Thymus (tissue), 11 donors: Measurements from ENCODE around the gene HPS3. TPM values are rescaled to one million over a fixed set of nuclear protein-coding genes. Genes with fewer than 3 reads are reported as not detected.
"Not testable (repeated sequence)": the region's sequence is repeated elsewhere in the genome, so short reads cannot be mapped to it uniquely, and the experiment has no call there.

Experiments used
- DNase-seq, 9 donors: peaks; one replicate each; pipeline ENCODE4 v3.0.0-alpha.2; 2013; ENCODE audit warnings: low spot score in 9 of 9, low read depth in 6 of 9, missing footprints in 1 of 9
- H3K27ac ChIP-seq, 2 donors: one replicate each; pipeline ENCODE4 v1.5.1; 2013; ENCODE audit warnings: control low read depth in 1 of 2, low read depth in 1 of 2, low read length in 1 of 2, mild to moderate bottlenecking in 1 of 2, moderate library complexity in 1 of 2
- H3K27me3 ChIP-seq, 2 donors: one replicate each; pipeline ENCODE4 v1.5.1; 2013; ENCODE audit warnings: low read length in 1 of 2; ENCODE audit not compliant: control insufficient read depth in 2 of 2, insufficient read depth in 1 of 2
- H3K36me3 ChIP-seq, 2 donors: one replicate each; pipeline ENCODE4 v1.5.1; 2013; ENCODE audit warnings: low read length in 1 of 2, mild to moderate bottlenecking in 1 of 2, moderate library complexity in 1 of 2; ENCODE audit not compliant: control insufficient read depth in 2 of 2, insufficient read depth in 2 of 2
- H3K4me1 ChIP-seq, 2 donors: one replicate each; pipeline ENCODE4 v1.5.1; 2013; ENCODE audit warnings: low read length in 2 of 2; ENCODE audit not compliant: control insufficient read depth in 2 of 2, insufficient read depth in 2 of 2
- H3K4me3 ChIP-seq, 2 donors: one replicate each; pipeline ENCODE4 v1.5.1; 2013; ENCODE audit warnings: low read length in 2 of 2, control low read depth in 1 of 2, mild to moderate bottlenecking in 1 of 2
- H3K9me3 ChIP-seq, 2 donors: one replicate each; pipeline ENCODE4 v1.5.1; 2013; ENCODE audit warnings: low read length in 1 of 2, mild to moderate bottlenecking in 1 of 2; ENCODE audit not compliant: control insufficient read depth in 2 of 2, insufficient read depth in 1 of 2
- WGBS: extraction: QIAGEN DNeasy Blood & Tissue Kit; methylation state at CpG from one replicate; pipeline ENCODE4 v1.1.7; 2013; 5-methylcytosine and 5-hydroxymethylcytosine counted together
- polyA plus RNA-seq: library from polyadenylated mRNA; stranded (reverse); fragments of 200-250 nt; gene quantifications from one replicate; pipeline ENCODE4 v1.2.3, GENCODE V29; 2013
- total RNA-seq: library from RNA; stranded (reverse); fragments of 120-200 nt; gene quantifications from one replicate; pipeline ENCODE4 v1.2.4, GENCODE V29; 2013
- donor health status: healthy.

Gene HPS3
- total and polyA plus RNA-seq, 2 donors, result 17.7 to 26.3 TPM

DNA sequence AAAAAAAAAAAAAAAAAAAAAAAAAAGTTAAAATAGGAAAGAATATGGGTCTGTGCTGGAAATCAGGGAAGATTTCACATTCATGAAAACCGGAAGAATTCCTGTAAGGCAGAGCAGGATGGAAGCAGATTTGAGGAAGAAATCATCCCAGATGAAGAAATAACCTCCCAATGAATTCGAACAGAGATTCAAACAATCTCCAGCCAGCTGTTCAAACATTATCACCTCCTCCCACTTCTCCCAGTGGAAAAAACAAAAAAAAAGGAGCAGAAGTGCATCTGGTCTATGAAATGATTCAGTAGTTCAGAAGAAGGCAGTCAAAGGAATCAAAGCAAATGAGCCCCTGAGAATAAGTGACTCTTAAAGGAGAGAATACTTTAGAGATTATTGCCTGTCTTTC is 59.1 kb downstream of the HPS3 start:
- H3K9me3 ChIP-seq, result no peaks in the 10 kb centered on the region
- H3K4me3 ChIP-seq, result no peak overlapping the region
- no peaks in the 10 kb centered on the region for H3K4me1 ChIP-seq
- 96% methylated on average over 2 of the region's 2 CpGs for WGBS
- H3K36me3 ChIP-seq, result no peaks in the 10 kb centered on the region
- H3K27me3 ChIP-seq, result no peaks in the 10 kb centered on the region
- H3K27ac ChIP-seq, result no peak overlapping the region
- DNase-seq, result no peak

DNA sequence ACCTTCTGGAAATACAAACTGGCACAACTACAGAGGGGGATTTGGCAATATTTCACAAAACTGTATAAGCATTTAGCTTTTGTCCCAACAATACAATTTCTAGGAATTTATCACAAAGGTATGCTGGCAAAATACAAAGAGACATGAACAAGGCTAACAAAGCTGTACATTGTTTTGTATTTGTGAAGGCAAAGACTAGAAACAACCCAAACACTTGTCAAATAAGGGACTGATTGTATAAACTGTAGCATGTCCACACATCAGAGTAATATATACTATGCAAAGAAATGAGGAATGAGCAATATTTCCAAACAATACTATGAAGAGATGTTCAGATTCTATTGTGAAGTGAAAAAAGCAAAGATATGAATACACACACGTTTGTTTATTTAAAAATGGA is 65.8 kb downstream of the HPS3 start:
- H3K4me3 ChIP-seq, result no peak overlapping the region
- WGBS, result 95% methylated on average over 1 of the region's 1 CpG

DNA sequence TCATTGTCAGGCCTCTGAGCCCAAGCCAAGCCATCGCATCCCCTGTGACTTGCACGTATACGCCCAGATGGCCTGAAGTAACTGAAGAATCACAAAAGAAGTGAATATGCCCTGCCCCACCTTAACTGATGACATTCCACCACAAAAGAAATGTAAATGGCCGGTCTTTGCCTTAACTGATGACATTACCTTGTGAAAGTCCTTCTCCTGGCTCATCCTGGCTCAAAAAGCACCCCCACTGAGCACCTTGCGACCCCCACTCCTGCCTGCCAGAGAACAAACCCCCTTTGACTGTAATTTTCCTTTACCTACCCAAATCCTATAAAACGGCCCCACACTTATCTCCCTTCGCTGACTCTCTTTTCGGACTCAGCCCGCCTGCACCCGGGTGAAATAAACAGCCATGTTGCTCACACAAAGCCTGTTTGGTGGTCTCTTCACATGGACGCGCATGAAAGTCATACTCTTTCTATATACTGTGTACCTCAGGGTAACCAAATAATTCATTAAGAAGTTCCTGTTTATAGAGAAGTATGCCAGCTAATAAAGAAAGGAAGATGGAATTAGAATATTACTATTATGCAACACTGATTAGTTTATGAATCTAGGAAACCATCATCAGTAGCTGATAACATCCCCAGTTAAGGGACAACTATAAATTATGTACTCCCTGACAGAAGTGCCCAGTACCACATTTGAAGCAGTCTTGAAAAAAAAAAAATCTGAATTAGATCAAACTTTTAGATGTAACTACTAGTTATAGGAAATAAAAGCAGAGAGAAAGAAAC is 67.6 kb downstream of the HPS3 start:
- H3K27ac ChIP-seq, DNase-seq, H3K4me1 ChIP-seq, H3K9me3 ChIP-seq, H3K27me3 ChIP-seq, H3K4me3 ChIP-seq, H3K36me3 ChIP-seq: not testable (repeated sequence)
- WGBS, result 97% methylated on average over 12 of the region's 12 CpGs

More for the DNA sequence above, 65.8 kb downstream of the HPS3 start:
- Histone ChIP-seq H3K4me1 (peaks cover 0 to 4% of the 10 kb centered on the region in 2 donors), H3K27ac (no peak overlapping the region), H3K9me3 (no peaks in the 10 kb centered on the region), H3K36me3 (no peaks in the 10 kb centered on the region), H3K27me3 (no peaks in the 10 kb centered on the region)
- DNase-seq, result no peak

DNA sequence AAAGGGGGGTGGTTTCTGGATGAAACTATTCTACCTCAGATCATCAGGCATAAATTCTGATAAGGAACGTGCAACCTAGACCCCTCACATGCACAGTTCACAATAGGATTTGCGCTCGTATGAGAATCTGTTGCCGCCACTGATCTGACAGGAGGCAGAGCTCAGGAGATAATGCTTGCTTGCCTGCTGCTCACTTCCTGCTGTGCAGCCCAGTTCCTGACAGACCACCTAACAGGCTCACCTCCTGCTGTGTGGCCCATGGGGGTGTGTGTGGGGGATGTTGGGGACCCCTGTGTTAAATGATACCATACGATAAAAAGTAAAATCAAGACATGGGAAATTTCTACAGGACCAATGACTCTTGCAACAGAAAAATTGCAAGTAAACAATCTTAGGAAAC is 68.2 kb downstream of the HPS3 start:
- WGBS, result 46% methylated on average over 5 of the region's 5 CpGs
- H3K27me3 ChIP-seq, result no peaks in the 10 kb centered on the region
- no peaks in the 10 kb centered on the region for H3K9me3 ChIP-seq
- H3K4me3 ChIP-seq, result no peak overlapping the region
- peak in 4 of 9 donors; percentile 3 to 25 (median 8) for DNase-seq
- H3K4me1 ChIP-seq, result peaks cover 0 to 4% of the 10 kb centered on the region in 2 donors
- no peak overlapping the region for H3K27ac ChIP-seq
- no peaks in the 10 kb centered on the region for H3K36me3 ChIP-seq

- no peak overlapping the region for H3K27ac ChIP-seq
- WGBS, result 85% methylated on average over 7 of the region's 7 CpGs
These were observed 69.2 kb downstream of the HPS3 start for GRCh38 chr3:149198611-149199010.

GRCh38 chr3:149199474-149199873 is 70.0 kb downstream of the HPS3 start:
- Histone ChIP-seq H3K27me3 (no peaks in the 10 kb centered on the region), H3K4me3 (no peak overlapping the region), H3K36me3 (no peaks in the 10 kb centered on the region), H3K9me3 (no peaks in the 10 kb centered on the region), H3K4me1 (peaks cover 0 to 4% of the 10 kb centered on the region in 2 donors), H3K27ac (no peak overlapping the region)
- DNase-seq, result no peak
- WGBS, result 43% methylated on average over 4 of the region's 4 CpGs

More at GRCh38 chr3:149198611-149199010, 69.2 kb downstream of the HPS3 start:
- Histone ChIP-seq H3K9me3 (no peaks in the 10 kb centered on the region), H3K36me3 (no peaks in the 10 kb centered on the region), H3K4me3 (no peak overlapping the region), H3K27me3 (no peaks in the 10 kb centered on the region), H3K4me1 (peaks cover 0 to 4% of the 10 kb centered on the region in 2 donors)
- DNase-seq, result no peak

DNA sequence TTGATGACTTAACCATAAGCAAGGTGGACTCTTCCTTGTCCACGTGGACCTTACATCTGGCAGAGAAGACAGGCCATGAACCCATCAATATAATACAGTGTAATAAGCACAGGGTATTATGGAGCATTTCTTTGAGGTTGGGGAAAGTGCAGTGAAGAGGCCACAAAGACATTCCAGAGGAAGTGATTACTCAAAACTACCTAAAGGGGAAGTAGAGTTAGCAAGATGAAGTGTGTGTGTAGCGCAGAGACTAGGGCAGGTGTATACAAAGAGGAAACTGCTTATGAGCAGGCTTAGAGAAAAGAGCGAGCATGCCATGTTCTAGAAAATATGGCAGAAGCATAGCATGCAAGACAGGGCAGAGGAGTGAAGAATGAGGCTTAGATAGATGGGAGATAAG is 74.3 kb downstream of the HPS3 start:
- no peaks in the 10 kb centered on the region for H3K36me3 ChIP-seq
- H3K4me3 ChIP-seq, result no peak overlapping the region
- no peaks in the 10 kb centered on the region for H3K9me3 ChIP-seq
- H3K27ac ChIP-seq, result no peak overlapping the region
- 18% methylated on average over 3 of the region's 3 CpGs for WGBS
- no peaks in the 10 kb centered on the region for H3K4me1 ChIP-seq
- DNase-seq, result peak in 4 of 9 donors; percentile 32 to 58 (median 36)
- H3K27me3 ChIP-seq, result no peaks in the 10 kb centered on the region

DNA sequence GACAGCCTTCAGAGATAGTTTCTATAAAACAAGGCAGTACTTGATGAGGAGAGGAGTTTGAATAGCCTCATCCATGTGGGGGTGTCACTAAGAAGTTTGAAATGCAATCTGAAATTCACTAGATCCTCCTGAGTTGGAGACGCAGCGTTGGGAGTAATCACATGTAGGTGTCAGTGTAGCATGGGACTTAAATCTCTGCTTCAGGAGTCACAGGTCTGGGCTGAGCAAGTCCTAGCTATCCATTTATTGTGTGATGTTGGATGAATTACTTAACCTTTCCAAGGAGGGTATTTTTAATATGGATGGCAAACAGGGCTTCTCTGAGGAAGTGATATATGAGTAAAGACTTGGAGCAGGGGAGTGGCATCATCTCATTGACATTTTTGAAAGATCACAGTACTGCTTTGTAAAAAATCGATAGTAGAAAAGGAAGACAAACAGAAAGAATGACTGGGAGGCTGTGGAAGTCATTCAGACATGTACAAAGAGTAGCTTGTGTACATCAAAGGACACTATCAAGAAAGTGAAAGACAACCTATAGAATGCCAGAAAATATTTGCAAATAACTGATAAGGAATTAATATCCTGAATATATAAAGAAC is 75.1 kb downstream of the HPS3 start:
- 96% methylated on average over 3 of the region's 3 CpGs for WGBS

DNA sequence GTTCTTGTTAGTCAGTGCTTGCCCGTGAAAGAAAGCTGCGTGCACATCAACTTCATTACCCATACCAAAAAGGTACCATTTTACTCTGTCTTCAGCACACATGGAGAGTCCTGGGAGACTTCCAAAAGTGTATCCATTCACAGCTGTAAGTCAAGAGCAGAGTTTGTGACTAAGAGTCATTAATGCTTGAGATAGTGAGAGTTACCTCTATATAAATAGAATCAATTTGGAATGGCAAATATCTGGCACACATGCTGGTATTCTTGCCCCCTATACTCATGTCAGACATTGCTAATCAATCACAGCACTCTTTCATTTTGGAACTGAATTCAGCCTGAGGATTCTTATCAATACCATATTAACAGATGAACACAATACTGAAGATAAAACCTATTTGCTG is 78.0 kb downstream of the HPS3 start:
- WGBS, result 100% methylated on average over 2 of the region's 2 CpGs
- no peaks in the 10 kb centered on the region for H3K9me3 ChIP-seq

More for the DNA sequence above, 75.1 kb downstream of the HPS3 start:
- H3K4me1 ChIP-seq, result no peaks in the 10 kb centered on the region
- no peaks in the 10 kb centered on the region for H3K9me3 ChIP-seq
- no peaks in the 10 kb centered on the region for H3K27me3 ChIP-seq
- no peak overlapping the region for H3K27ac ChIP-seq
- H3K36me3 ChIP-seq, result no peaks in the 10 kb centered on the region
- no peak overlapping the region for H3K4me3 ChIP-seq
- no peak for DNase-seq

More for the DNA sequence above, 78.0 kb downstream of the HPS3 start:
- Histone ChIP-seq H3K4me1 (no peaks in the 10 kb centered on the region), H3K36me3 (no peaks in the 10 kb centered on the region), H3K27me3 (no peaks in the 10 kb centered on the region), H3K27ac (no peak overlapping the region), H3K4me3 (no peak overlapping the region)
- DNase-seq, result no peak
